Measurements from ENCODE around the gene UBE2B.

Gene UBE2B

GRCh38 chr5:134406390-134406789 is 35.0 kb downstream of the UBE2B start:
- TF ChIP-seq EZH2 (IDR thresholded peaks at IDR 0.05; ENCODE audit: borderline replicate concordance, low read depth, low read length, severe bottlenecking), result no peak
- no peak for TF ChIP-seq CTCF (IDR thresholded peaks at IDR 0.05; ENCODE audit: borderline replicate concordance, extremely low read depth, low read length, poor library complexity, severe bottlenecking)
- Histone ChIP-seq H3K4me3 (ENCODE audit: low read depth in 1 of 2, low read length in 2 of 2) (no peak overlapping the region), H4K20me1 (ENCODE audit: insufficient read depth, low read length) (peaks cover 4% of the 10 kb centered on the region; the same call in 1 of the 2 replicates), H3K4me1 (ENCODE audit: insufficient read depth, low read length) (peaks cover 26% of the 10 kb centered on the region), H3K79me2 (ENCODE audit: insufficient read depth, low read length) (peaks cover 32% of the 10 kb centered on the region), H3K27me3 (ENCODE audit: insufficient read depth, low read length, poor library complexity) (no peaks in the 10 kb centered on the region), H3K4me2 (ENCODE audit: insufficient read depth, low read length) (no peak overlapping the region), H3K9me3 (ENCODE audit: insufficient read depth, low read length, severe bottlenecking) (no peaks in the 10 kb centered on the region), H2AFZ (ENCODE audit: low read depth, low read length) (no peak overlapping the region), H3K36me3 (ENCODE audit: insufficient read depth, low read length) (peaks cover 42% of the 10 kb centered on the region), H3K27ac (ENCODE audit: low read length) (no peak overlapping the region), H3K9ac (ENCODE audit: low read depth, low read length) (no peak overlapping the region)
- ATAC-seq (ENCODE audit: insufficient read depth, low read depth), result no peak
- no peak for DNase-seq

GRCh38 chr5:134409321-134409720 is 38.0 kb downstream of the UBE2B start:
- Histone ChIP-seq H3K27ac (ENCODE audit: low read length) (no peak overlapping the region), H3K9ac (ENCODE audit: low read depth, low read length) (peak overlapping the region; percentile 11), H2AFZ (ENCODE audit: low read depth, low read length) (no peak overlapping the region), H3K4me3 (ENCODE audit: low read depth in 1 of 2, low read length in 2 of 2) (peak overlapping the region in 1 of 2 experiments; percentile 83; a peak in 1 of 4 replicates), H3K27me3 (ENCODE audit: insufficient read depth, low read length, poor library complexity) (no peaks in the 10 kb centered on the region), H4K20me1 (ENCODE audit: insufficient read depth, low read length) (peaks cover 4% of the 10 kb centered on the region; the same call in 1 of the 2 replicates), H3K36me3 (ENCODE audit: insufficient read depth, low read length) (peaks cover 35% of the 10 kb centered on the region), H3K79me2 (ENCODE audit: insufficient read depth, low read length) (peaks cover 42% of the 10 kb centered on the region), H3K4me2 (ENCODE audit: insufficient read depth, low read length) (peak overlapping the region; percentile 99; the same call in 1 of the 2 replicates), H3K4me1 (ENCODE audit: insufficient read depth, low read length) (peaks cover 38% of the 10 kb centered on the region), H3K9me3 (ENCODE audit: insufficient read depth, low read length, severe bottlenecking) (no peaks in the 10 kb centered on the region)
- TF ChIP-seq CTCF (IDR thresholded peaks at IDR 0.05; ENCODE audit: borderline replicate concordance, extremely low read depth, low read length, poor library complexity, severe bottlenecking) (no peak), EZH2 (IDR thresholded peaks at IDR 0.05; ENCODE audit: borderline replicate concordance, low read depth, low read length, severe bottlenecking) (no peak)
- DNase-seq (no peak), ATAC-seq (ENCODE audit: insufficient read depth, low read depth) (no peak)

GRCh38 chr5:134410822-134411221 is 39.5 kb downstream of the UBE2B start:
- H4K20me1 ChIP-seq (ENCODE audit: insufficient read depth, low read length), result peaks cover 4% of the 10 kb centered on the region; the same call in 1 of the 2 replicates
- no peaks in the 10 kb centered on the region for H3K9me3 ChIP-seq (ENCODE audit: insufficient read depth, low read length, severe bottlenecking)
- H3K27me3 ChIP-seq (ENCODE audit: insufficient read depth, low read length, poor library complexity), result no peaks in the 10 kb centered on the region
- H3K4me3 ChIP-seq (ENCODE audit: low read depth in 1 of 2, low read length in 2 of 2), result peak overlapping the region; percentile 83 to 92
- H3K36me3 ChIP-seq (ENCODE audit: insufficient read depth, low read length), result peaks cover 32% of the 10 kb centered on the region
- H3K9ac ChIP-seq (ENCODE audit: low read depth, low read length), result peak overlapping the region; percentile 94
- peak overlapping the region; percentile 99 for H3K4me2 ChIP-seq (ENCODE audit: insufficient read depth, low read length)
- peaks cover 38% of the 10 kb centered on the region for H3K4me1 ChIP-seq (ENCODE audit: insufficient read depth, low read length)
- peak overlapping the region; percentile 74; the same call in 1 of the 2 replicates for H2AFZ ChIP-seq (ENCODE audit: low read depth, low read length)
- ATAC-seq (ENCODE audit: insufficient read depth, low read depth), result no peak
- peak overlapping the region; percentile 81 for H3K27ac ChIP-seq (ENCODE audit: low read length)
- DNase-seq, result no peak
- peaks cover 42% of the 10 kb centered on the region for H3K79me2 ChIP-seq (ENCODE audit: insufficient read depth, low read length)
- TF ChIP-seq CTCF (IDR thresholded peaks at IDR 0.05; ENCODE audit: borderline replicate concordance, extremely low read depth, low read length, poor library complexity, severe bottlenecking), result no peak
- TF ChIP-seq EZH2 (IDR thresholded peaks at IDR 0.05; ENCODE audit: borderline replicate concordance, low read depth, low read length, severe bottlenecking), result no peak

Measured in DND-41 (cell line).